ENCODE data around the gene DAB1. TPM values are rescaled to one million over a fixed set of nuclear protein-coding genes. Genes with fewer than 3 reads are reported as not detected.

Gene DAB1
- polyA plus RNA-seq, 3 donors = not detected

GRCh38 chr1:57406428-57406970 lies 17.4 kb downstream of the DAB1 start:
- H3K79me2 ChIP-seq (ENCODE audit: insufficient read depth, low read length) = no peaks in the 10 kb centered on the region
- no peak for DNase-seq
- intact Hi-C loops (cut with micrococcal nuclease) = no loop called here

DNA sequence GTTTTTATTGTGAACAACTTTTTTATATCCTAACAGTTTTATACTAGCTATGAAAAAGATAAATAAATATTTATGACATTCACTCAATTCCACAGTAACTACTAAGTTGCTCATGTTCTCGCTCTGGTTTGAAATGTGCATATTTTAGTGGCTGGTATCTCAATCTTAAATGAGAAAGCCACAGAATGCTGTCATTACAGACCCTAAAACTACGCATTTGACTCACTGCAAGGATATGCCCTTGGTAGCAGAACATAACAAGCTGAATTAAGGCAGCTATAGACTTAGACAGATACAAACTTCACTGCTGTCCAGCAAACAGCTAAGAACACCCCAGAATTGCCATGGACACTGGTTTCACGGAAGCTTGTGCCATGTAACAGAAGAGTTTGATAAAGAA lies 19.0 kb downstream of the DAB1 start:
- Mint-ChIP-seq H3K9me3 (peaks cover 0 to 7% (median 2%) of the 10 kb centered on the region in 7 donors), H3K27ac (no peak overlapping the region), H3K4me3 (no peak overlapping the region), H3K27me3 (ENCODE audit: low read depth in 3 of 3) (peaks cover 0 to 2% (median 0%) of the 10 kb centered on the region in 3 donors), H3K36me3 (no peaks in the 10 kb centered on the region), H3K4me1 (no peaks in the 10 kb centered on the region)
- Histone ChIP-seq H3K9me3 (replicated peaks in 1 of 2; ENCODE audit: control insufficient read depth in 1 of 2, insufficient read depth in 1 of 2, low read length in 2 of 2) (no peaks in the 10 kb centered on the region), H3K27ac (ENCODE audit: low read depth in 1 of 2, low read length in 2 of 2) (no peak overlapping the region), H2AFZ (ENCODE audit: insufficient read depth, low read depth, low read length, poor library complexity, severe bottlenecking) (no peak overlapping the region), H3K79me2 (ENCODE audit: insufficient read depth, low read length) (no peaks in the 10 kb centered on the region), H3K4me2 (replicated peaks; ENCODE audit: extremely low read depth, low read length, poor library complexity, severe bottlenecking) (no peak overlapping the region), H4K20me1 (ENCODE audit: insufficient read depth, low read length) (no peaks in the 10 kb centered on the region), H3K9ac (ENCODE audit: insufficient read depth, low read length, poor library complexity, severe bottlenecking) (no peak overlapping the region), H3K4me3 (replicated peaks in 1 of 3; ENCODE audit: low read depth in 2 of 3, low read length in 3 of 3) (no peak overlapping the region), H3K4me1 (ENCODE audit: control insufficient read depth in 1 of 2, insufficient read depth in 2 of 2, low read length in 2 of 2) (no peaks in the 10 kb centered on the region), H3K36me3 (replicated peaks in 1 of 2; ENCODE audit: control insufficient read depth in 1 of 2, insufficient read depth in 2 of 2, low read length in 2 of 2) (no peaks in the 10 kb centered on the region), H3K27me3 (ENCODE audit: control insufficient read depth in 2 of 2, insufficient read depth in 2 of 2, low read length in 2 of 2) (no peaks in the 10 kb centered on the region)
- TF ChIP-seq, protein P1, sequence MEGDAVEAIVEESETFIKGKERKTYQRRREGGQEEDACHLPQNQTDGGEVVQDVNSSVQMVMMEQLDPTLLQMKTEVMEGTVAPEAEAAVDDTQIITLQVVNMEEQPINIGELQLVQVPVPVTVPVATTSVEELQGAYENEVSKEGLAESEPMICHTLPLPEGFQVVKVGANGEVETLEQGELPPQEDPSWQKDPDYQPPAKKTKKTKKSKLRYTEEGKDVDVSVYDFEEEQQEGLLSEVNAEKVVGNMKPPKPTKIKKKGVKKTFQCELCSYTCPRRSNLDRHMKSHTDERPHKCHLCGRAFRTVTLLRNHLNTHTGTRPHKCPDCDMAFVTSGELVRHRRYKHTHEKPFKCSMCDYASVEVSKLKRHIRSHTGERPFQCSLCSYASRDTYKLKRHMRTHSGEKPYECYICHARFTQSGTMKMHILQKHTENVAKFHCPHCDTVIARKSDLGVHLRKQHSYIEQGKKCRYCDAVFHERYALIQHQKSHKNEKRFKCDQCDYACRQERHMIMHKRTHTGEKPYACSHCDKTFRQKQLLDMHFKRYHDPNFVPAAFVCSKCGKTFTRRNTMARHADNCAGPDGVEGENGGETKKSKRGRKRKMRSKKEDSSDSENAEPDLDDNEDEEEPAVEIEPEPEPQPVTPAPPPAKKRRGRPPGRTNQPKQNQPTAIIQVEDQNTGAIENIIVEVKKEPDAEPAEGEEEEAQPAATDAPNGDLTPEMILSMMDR (IDR thresholded peaks at IDR 0.05) = no peak
- intact Hi-C loops (cut with micrococcal nuclease) = no loop called here
- DNase-seq = no peak
- WGBS (ENCODE audit: insufficient coverage) = 88% methylated on average over 1 of the region's 3 CpGs

More at GRCh38 chr1:57406428-57406970, 17.4 kb downstream of the DAB1 start:
- Histone ChIP-seq H3K4me1 (ENCODE audit: control insufficient read depth in 1 of 2, insufficient read depth in 2 of 2, low read length in 2 of 2) (no peaks in the 10 kb centered on the region), H3K36me3 (replicated peaks in 1 of 2; ENCODE audit: control insufficient read depth in 1 of 2, insufficient read depth in 2 of 2, low read length in 2 of 2) (no peaks in the 10 kb centered on the region), H4K20me1 (ENCODE audit: insufficient read depth, low read length) (no peaks in the 10 kb centered on the region), H3K9ac (ENCODE audit: insufficient read depth, low read length, poor library complexity, severe bottlenecking) (no peak overlapping the region), H3K27ac (ENCODE audit: low read depth in 1 of 2, low read length in 2 of 2) (no peak overlapping the region), H3K9me3 (replicated peaks in 1 of 2; ENCODE audit: control insufficient read depth in 1 of 2, insufficient read depth in 1 of 2, low read length in 2 of 2) (peaks cover 0 to 3% of the 10 kb centered on the region in 2 donors), H3K4me3 (replicated peaks in 1 of 3; ENCODE audit: low read depth in 2 of 3, low read length in 3 of 3) (no peak overlapping the region), H3K4me2 (replicated peaks; ENCODE audit: extremely low read depth, low read length, poor library complexity, severe bottlenecking) (no peak overlapping the region), H3K27me3 (ENCODE audit: control insufficient read depth in 2 of 2, insufficient read depth in 2 of 2, low read length in 2 of 2) (no peaks in the 10 kb centered on the region), H2AFZ (ENCODE audit: insufficient read depth, low read depth, low read length, poor library complexity, severe bottlenecking) (no peak overlapping the region)
- 89% methylated on average over 1 of the region's 2 CpGs for WGBS (ENCODE audit: insufficient coverage)
- Mint-ChIP-seq H3K27me3 (ENCODE audit: low read depth in 3 of 3) (peaks cover 0 to 3% (median 0%) of the 10 kb centered on the region in 3 donors), H3K27ac (no peak overlapping the region), H3K9me3 (peaks cover 0 to 8% (median 7%) of the 10 kb centered on the region in 7 donors), H3K4me3 (no peak overlapping the region), H3K4me1 (no peaks in the 10 kb centered on the region), H3K36me3 (no peaks in the 10 kb centered on the region)
- TF ChIP-seq, protein P1 (IDR thresholded peaks at IDR 0.05) = no peak

Data from CD14-positive monocyte (primary cell).